ENCODE results near the gene CCDC27. TPM values are rescaled to one million over a fixed set of nuclear protein-coding genes. Genes with fewer than 3 reads are reported as not detected.

Gene CCDC27
- total and polyA plus RNA-seq, 2 of the 13 experiments (the other 11 are each of a cell fraction or from before 2014, with no cell fraction given), result not detected

- TF ChIP-seq SP1 (IDR thresholded peaks at IDR 0.05), result no peak
- 0 out of 2 replicates have a peak, but pooled peaks have one; percentile 9 for TF ChIP-seq SP1 (CRISPR knock-in tag; IDR thresholded peaks at IDR 0.05)
- TF ChIP-seq ZSCAN31 (CRISPR knock-in tag; IDR thresholded peaks at IDR 0.05; ENCODE audit: low read depth), result 0 out of 2 replicates have a peak, but pooled peaks have one; percentile 5
- TF ChIP-seq SMAD3 (CRISPR knock-in tag; IDR thresholded peaks at IDR 0.05), result 0 out of 2 replicates have a peak, but pooled peaks have one; percentile 16
- peak; percentile 63; the same call in 1 of the 2 replicates for TF ChIP-seq SALL1 (CRISPR knock-in tag; IDR thresholded peaks at IDR 0.05)
- peak; percentile 10; the same call in 1 of the 2 replicates for TF ChIP-seq NCOA2 (CRISPR knock-in tag; IDR thresholded peaks at IDR 0.05)
- 0 out of 2 replicates have a peak, but pooled peaks have one; percentile 35 for TF ChIP-seq ZNF724P (CRISPR knock-in tag; IDR thresholded peaks at IDR 0.05; ENCODE audit: borderline replicate concordance)
- TF ChIP-seq KMT2B (CRISPR knock-in tag; IDR thresholded peaks at IDR 0.05), result 0 out of 2 replicates have a peak, but pooled peaks have one; percentile 15
- peak; percentile 42 for TF ChIP-seq CTCF (CRISPR knock-in tag; IDR thresholded peaks at IDR 0.05)
- TF ChIP-seq ZNF382 (CRISPR knock-in tag; IDR thresholded peaks at IDR 0.05; ENCODE audit: borderline replicate concordance), result no peak
- no peak for TF ChIP-seq ZNF282 (IDR thresholded peaks at IDR 0.05; ENCODE audit: partially characterized antibody)
- no peak for TF ChIP-seq NFE2 (CRISPR knock-in tag; IDR thresholded peaks at IDR 0.05)
- TF ChIP-seq FOXO4 (CRISPR knock-in tag; conservative IDR thresholded peaks at IDR 0.05), result 0 out of 2 replicates have a peak, but pooled peaks have one; percentile 76
- peak; percentile 78; the same call in 1 of the 2 replicates for TF ChIP-seq ZNF138 (CRISPR knock-in tag; IDR thresholded peaks at IDR 0.05; ENCODE audit: low read depth)
- TF ChIP-seq NR2F6 (IDR thresholded peaks at IDR 0.05), result peak; percentile 52
- peak; percentile 36; the same call in 1 of the 2 replicates for TF ChIP-seq NR2F6 (CRISPR knock-in tag; IDR thresholded peaks at IDR 0.05)
- peak; percentile 96 for TF ChIP-seq ESRRA (CRISPR knock-in tag; IDR thresholded peaks at IDR 0.05; ENCODE audit: low read depth)
- peak; percentile 76; the same call in 1 of the 2 replicates for TF ChIP-seq UBTF (CRISPR knock-in tag; IDR thresholded peaks at IDR 0.05)
- TF ChIP-seq EED (CRISPR knock-in tag; IDR thresholded peaks at IDR 0.05), result 0 out of 2 replicates have a peak, but pooled peaks have one; percentile 48
- TF ChIP-seq SMAD1 (CRISPR knock-in tag; IDR thresholded peaks at IDR 0.05; ENCODE audit: borderline replicate concordance, low read depth), result 0 out of 2 replicates have a peak, but pooled peaks have one; percentile 41
- peak; percentile 15; the same call in 1 of the 2 replicates for TF ChIP-seq ELF1 (CRISPR knock-in tag; IDR thresholded peaks at IDR 0.05)
- TF ChIP-seq ZNF414 (CRISPR knock-in tag; IDR thresholded peaks at IDR 0.05), result peak; percentile 75; the same call in 1 of the 2 replicates
- 0 out of 2 replicates have a peak, but pooled peaks have one; percentile 29 for TF ChIP-seq ZNF367 (CRISPR knock-in tag; IDR thresholded peaks at IDR 0.05; ENCODE audit: borderline replicate concordance)
- TF ChIP-seq SNAI1 (CRISPR knock-in tag; IDR thresholded peaks at IDR 0.05; ENCODE audit: borderline replicate concordance), result 0 out of 2 replicates have a peak, but pooled peaks have one; percentile 65
Observed at GRCh38 chr1:3771108-3772026, 19.1 kb downstream of the CCDC27 start (continued).
